Measurements from ENCODE around the gene ST6GALNAC4.

Gene ST6GALNAC4

DNA sequence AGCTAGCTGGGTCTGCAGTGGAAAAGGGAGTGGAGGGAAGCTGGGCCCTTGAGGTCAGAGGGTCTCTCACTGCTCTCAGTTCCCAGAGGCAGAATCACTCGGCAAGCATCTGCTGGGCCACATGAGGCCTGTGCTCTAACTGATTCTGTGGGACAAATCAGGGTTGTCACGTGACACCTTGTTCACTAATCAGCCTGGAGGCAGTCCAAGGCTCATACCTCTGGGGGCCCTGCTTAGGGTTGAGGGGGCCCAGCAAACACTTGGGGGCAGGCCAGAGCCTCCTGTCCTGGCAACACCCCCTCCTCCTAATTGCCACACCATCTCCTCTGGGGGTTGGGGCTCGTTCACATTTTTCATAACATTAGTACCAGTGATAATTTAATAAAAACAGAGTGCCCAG, 29.9 kb upstream of the ST6GALNAC4 start:
- DNase-seq (ENCODE audit: low read depth): no peak

- DNase-seq (ENCODE audit: low read depth): no peak
Observed at GRCh38 chr9:127945942-127946341, 29.1 kb upstream of the ST6GALNAC4 start.

DNA sequence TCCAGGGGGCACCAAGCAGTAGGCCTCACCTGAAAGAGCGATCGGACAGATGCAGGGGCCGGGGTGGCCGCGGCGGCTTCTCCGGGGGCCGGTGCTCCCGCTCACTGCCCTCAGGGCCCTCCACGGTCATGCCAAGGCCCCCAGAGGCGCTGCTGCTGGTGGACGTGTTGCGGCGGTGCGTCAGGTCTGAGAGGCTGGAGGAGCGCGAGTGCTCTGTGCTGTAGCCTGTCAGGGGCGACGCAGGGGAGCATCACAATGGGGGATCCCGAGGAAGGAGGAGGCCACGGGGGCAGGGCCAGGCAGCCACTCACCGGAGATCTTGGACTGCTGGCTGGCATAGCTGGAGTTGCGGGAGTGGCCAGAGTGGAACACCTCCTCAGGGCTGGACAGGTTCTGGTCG, 28.5 kb upstream of the ST6GALNAC4 start:
- no peak for DNase-seq (ENCODE audit: low read depth)

DNA sequence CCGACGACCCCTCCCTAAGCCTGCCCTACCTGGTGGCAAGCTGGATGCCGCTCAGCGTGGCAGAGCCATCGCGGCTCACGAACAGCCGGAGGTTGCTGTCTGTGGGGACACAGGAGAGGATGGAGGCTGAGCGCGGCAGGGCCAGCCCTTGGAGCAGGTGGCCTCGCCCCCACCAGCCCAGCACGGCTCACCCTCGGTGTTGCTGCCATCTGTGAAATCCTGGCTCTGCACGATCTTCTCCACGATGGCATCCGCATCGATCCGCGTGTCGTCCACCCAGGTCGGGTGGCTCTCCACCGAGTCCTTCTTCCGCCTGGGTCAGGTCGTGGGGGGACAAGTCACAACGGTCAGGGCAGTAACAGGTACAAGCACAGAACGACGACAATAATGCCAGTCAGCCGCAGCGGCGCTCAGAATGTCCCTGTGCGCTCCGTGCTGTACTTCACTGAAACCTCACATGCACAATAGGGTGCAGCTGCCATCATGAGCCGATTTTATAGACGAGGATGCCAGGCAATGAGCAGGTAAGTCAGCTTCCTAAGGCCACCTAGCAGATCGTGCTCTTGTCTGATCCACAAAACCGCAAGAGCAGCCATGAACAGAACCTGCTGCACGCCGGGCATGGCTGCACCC, 27.9 kb upstream of the ST6GALNAC4 start:
- no peak for DNase-seq (ENCODE audit: low read depth)

DNA sequence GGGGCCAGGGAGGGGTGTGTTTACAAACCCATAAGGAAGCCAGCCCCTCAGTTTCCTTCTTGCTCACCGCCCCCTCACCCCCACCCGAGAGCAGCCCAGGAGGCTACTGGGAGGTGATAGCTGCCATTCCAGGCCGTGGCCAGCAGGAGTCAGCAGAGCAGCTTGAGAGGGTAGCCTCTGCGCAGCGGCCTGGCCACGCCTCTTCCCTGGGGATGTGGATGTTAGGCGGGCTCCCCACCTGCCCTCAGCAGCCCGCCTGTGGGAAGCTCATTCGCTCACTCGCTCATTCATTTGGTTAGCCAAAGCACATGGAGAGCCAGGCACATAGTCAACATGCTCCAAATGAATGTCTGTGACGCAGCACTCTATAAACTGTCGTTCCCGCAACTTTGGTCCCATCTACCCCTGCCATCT, 26.9 kb upstream of the ST6GALNAC4 start:
- peak; percentile 46 for DNase-seq (ENCODE audit: low read depth)

DNA sequence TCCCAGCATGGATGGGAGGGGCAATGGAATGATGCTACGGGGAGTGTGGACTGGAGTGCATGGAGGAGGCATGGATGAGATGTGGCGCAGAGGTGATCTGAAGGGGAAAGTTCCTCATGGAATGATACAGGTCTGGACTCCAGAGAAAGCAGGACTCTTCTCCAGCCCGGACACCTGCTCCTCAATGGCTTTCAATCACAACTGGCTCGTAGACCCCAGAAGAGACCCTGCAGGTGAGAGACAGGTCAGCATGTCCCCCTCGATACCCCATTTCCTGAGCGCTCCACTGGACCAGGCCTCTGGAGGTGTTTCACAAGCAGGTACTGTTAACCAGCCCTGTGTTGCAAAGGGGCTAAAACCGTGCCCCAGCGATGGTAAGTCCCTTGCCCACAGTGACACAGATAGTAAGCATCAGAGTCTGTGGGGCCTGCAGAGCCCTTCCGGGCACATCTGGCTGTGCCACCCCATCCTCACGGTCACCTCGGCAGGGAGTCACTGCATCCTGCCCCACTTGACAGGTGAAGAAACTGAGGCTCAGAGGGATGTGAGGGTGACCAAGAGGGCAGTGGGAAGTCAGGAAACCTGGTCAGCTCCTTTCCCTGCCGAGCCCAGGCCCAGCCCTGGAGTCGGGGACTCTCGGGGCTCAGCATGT, 26.3 kb upstream of the ST6GALNAC4 start:
- DNase-seq (ENCODE audit: low read depth): no peak

DNA sequence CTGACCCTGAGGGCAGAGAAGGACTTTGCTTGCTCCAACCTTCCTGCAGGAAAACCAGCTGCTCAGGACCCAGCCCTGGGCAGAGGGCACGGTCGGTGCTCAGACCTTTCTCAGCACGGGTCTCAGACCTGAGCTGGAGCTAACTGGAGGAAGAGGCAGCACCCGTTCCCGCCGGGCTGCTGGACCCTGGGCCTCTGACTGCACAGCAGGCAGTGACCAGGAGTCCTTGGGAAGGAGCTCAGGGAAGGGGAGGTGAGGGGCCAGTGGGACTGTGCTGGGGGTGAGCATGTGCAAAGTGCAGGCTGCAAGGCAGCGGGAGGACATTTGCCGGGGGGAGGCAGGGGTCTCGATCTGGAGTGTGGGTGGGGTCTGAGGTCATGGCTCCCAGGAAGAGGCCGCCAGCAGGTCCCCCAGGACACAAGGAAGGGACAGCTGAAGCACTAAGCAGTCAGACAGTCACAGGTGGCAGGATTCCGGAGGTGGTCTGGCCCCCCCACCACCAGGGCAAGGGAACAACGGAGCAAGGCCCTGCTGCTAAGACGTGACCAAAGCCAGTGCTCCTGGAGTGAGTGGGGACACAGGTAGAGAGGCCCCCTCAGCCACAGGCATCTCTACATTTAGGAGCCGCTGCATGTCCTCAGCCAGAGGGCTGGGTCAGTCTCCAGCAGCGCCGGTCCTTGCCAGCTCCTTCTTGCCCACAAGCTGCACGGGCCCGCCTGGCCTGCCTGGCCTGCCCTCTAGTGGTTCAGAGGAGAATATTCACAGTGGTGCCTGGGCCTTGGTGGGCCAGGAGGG, 25.6 kb upstream of the ST6GALNAC4 start:
- no peak for DNase-seq (ENCODE audit: low read depth)

DNA sequence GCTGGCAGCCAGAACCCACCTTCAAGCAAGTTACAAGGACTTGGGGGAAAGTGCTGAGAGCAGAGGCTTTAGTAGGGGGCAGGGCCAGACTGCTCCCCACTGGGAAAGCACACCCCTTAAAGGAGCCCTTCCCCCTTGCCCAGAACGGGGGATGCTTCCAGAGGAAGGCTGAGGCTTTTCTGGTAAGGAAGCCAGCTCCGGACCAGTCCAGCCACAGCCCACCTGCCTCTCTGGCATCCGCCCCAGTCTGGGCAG, 25.0 kb upstream of the ST6GALNAC4 start:
- no peak for DNase-seq (ENCODE audit: low read depth)

DNA sequence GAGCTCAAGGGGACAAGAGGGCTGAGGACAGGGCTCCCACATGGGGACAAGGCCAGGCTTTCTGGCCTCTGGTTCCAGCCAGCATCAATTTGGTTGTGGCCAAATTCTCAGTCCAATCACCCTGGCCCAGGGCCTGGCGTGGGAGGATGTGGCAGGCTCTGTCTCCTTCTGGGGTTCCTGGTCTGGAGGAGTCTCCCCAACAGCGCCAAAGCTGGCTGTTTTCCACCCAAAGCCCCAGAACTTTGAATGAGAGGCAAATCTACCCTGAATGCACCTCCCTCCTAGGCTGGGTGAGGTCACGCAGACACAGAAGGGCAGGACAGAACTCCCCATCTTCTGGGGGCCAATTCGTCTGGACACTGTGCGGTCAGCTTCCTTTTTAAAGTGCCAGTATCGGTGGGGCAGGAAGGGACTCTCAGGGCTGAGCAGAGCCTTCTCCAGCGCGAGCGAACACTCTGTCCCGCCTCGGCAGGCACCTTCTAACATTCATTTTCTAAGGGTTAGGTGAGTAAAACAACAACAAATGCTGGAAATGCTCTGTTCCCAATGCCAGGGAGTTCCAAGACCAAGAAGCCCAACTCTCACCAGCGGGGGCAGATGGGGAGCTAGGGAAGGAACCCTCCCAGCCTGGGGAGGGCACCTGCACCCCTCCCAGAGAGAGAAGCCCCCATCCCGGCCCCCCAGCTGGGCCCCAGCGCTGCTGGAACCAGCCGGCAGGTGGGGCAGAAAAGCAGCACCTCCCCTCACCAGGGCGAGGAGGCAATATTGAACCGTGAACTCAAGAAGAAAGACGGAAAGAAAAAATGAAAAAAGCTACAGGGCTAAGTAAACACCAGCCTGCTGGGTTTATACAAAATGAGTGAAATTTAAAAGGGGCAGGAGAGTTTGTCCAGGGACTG, 24.5 kb upstream of the ST6GALNAC4 start:
- no peak for DNase-seq (ENCODE audit: low read depth)

- DNase-seq (ENCODE audit: low read depth): no peak
Observed at GRCh38 chr9:127940593-127940992, 23.8 kb upstream of the ST6GALNAC4 start.

- no peak for DNase-seq (ENCODE audit: low read depth)
Observed at GRCh38 chr9:127938298-127938690, 21.5 kb upstream of the ST6GALNAC4 start.

- peak; percentile 60 for DNase-seq (ENCODE audit: low read depth)
Observed at GRCh38 chr9:127937388-127938297, 20.8 kb upstream of the ST6GALNAC4 start, which contains the start of gene DPM2. TSS of gene DPM2 (minus strand) at chr9:127937854. CDS start at chr9:127937820, 34 bp downstream.

DNA sequence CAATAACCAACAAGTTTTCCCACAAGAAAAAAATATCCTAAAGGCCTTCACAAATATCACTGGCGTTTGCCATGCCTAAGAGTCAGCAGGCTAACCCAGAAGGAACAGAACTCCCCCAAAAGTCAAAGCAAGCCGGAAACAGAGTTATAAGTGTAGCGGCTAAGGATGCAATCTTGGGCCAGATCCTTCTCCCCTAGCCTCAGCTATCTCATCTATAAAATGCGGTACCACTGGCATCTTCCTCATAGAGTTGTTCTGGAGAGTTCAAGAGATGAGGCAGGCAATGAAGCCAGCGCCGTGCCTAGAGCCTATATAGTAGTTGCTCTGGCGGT, 20.2 kb upstream of the ST6GALNAC4 start:
- DNase-seq (ENCODE audit: low read depth): no peak

DNA sequence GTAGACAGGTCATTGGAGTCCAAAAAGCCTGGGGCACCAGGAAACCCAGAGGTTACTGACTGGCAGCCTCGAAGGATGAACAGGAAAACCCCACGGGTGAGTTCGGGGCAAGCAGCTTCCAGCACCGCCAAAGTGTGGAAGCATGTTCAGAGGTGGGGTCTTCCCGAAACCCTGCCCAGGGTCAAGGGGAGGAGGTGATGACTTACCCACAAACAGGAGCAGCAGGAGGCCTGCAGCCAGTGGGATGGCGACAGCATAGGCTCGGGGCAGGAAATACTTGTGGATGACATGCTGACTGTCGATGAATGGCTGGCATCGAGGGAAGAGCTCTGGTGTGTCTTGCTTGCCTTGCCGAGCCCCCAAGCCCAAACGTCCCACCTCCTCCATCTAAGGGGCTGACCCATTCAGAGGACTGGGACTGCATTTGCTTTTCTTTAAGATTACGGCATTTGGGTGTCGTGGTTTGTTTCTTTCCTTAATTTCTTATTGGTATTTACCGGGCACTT, 19.6 kb upstream of the ST6GALNAC4 start:
- DNase-seq (ENCODE audit: low read depth): no peak

DNA sequence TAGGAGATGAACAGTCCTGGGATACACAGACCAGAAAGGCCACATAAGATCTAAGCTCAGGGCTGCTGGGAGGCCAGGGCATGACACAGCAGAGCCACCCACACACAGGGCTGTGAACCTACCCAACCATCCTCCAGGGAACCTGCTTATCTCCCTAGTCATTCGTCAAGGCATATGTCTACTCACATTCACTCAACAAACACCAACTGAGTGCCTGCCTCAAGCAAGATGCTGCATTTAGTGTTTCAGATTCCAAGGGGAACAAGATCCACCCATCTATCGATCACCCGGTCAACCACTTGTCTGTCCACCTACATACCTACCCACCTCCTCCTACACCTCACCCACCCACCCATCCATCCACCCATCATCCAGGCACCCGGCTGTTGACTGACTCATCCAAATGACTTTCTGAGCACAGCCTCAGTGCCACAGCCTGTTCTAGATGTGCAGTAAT, 19.0 kb upstream of the ST6GALNAC4 start:
- no peak for DNase-seq (ENCODE audit: low read depth)

DNA sequence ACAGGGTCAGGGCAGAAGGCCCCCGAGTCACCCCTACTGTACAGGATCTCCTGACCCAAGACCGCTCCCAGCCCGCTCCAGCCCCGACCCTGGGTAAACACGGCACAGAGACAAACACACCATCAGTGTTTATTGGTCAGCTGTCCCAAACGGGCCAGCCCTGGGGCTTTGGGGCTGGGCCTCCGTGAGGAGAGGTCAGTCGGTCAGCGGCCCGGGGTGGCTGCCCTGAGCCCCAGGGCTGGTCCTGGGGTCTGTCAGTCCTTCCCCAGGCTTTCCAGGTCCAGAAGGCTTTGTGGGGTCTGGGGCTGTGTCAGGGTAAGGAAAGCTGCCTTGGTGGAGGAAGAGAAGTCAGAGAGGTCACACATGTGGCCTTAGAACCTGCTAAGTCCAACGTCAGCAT, 18.1 kb upstream of the ST6GALNAC4 start:
- no peak for DNase-seq (ENCODE audit: low read depth)

GRCh38 chr9:127934248-127934647, 17.4 kb upstream of the ST6GALNAC4 start:
- DNase-seq (ENCODE audit: low read depth): no peak

GRCh38 chr9:127931092-127931881, 14.4 kb upstream of the ST6GALNAC4 start:
- DNase-seq (ENCODE audit: low read depth): no peak

DNA sequence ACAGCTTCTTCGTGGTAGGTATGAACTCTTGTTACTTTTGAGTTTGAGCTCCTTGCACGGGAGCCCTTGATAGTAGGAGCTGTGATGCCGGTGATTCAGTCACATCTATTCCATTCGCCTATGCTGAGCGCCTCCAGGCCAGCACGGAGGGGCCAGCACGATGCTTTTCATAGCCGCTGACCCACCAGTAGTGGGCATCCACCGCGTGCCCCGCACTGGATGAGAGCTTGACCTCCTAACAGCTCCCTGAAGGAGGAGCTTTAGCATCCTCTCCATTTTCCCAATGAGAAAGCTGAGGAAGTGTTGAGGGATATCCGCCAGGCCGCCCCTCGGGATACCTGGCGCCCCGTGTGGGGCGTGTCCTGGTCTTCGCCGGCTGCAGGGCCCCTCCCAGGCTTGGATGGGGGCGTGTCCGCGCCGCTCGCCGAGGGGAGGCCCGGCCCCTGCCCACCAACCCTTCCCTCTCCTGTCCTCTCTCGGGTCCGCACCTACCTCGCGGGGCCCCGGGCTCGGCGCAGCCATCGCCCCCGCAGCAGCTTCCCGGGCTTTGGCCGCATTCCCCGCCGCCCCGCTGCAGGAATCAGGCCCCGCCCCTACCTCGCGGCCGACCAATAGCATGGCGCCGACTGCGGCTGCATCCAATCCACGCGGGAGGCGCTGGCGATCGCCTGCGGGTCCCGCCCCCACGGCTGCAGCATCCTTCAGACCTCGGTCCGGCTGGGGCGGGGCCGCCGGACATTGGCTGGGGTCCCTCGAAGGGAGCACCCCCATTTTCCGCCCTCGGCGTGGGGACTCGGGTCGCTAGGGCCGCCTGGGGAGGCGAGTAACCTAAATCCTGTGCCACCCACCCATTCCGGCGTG, 13.6 kb upstream of the ST6GALNAC4 start, which contains the start of gene PIP5KL1:
Gene PIP5KL1 (minus strand): TSS at position 547 of the 861 bp plus-strand sequence. CDS start 25 bp downstream, at position 522.
- peak; percentile 66 for DNase-seq (ENCODE audit: low read depth)
